Breast epithelium (tissue), 4 donors: ENCODE results near the gene BTRC. TPM values are rescaled to one million over a fixed set of nuclear protein-coding genes. Genes with fewer than 3 reads are reported as not detected.
"Not testable (repeated sequence)": the region's sequence is repeated elsewhere in the genome, so short reads cannot be mapped to it uniquely, and the experiment has no call there.

Experiments used
- DNase-seq, 2 donors: peaks; one replicate each; pipeline ENCODE4 v3.0.0-alpha.2; 2019; ENCODE audit warnings: low spot score in 2 of 2
- H3K27ac ChIP-seq, 2 donors: fragments of 200-600 bp; sonication (generic) in 1 of 2; one replicate each; pipeline ENCODE4 v1.5.1; 2016 to 2019; ENCODE audit warnings: mild to moderate bottlenecking in 1 of 2
- H3K27me3 ChIP-seq, 2 donors: fragments of 200-600 bp; sonication (generic) in 1 of 2; one replicate each; pipeline versions ENCODE4 v1.5.1 to v1.6.0; 2017 to 2019; ENCODE audit warnings: control low read depth in 1 of 2, mild to moderate bottlenecking in 1 of 2
- H3K36me3 ChIP-seq: fragments of 200-600 bp; one replicate; pipeline ENCODE4 v1.5.1; 2019
- H3K4me1 ChIP-seq, 2 donors: fragments of 200-600 bp; sonication (generic); one replicate each; pipeline ENCODE4 v1.5.1; 2016 to 2019; ENCODE audit warnings: control low read depth in 1 of 2
- H3K4me3 ChIP-seq, 3 donors: fragments of 200-600 bp; sonication (generic); 1 replicate in 2 of 3; 2 replicates in 1 of 3; pipeline ENCODE4 v1.5.1; 2016 to 2019; ENCODE audit warnings: mild to moderate bottlenecking in 3 of 3, moderate library complexity in 2 of 3
- H3K9me3 ChIP-seq, 2 donors: fragments of 200-600 bp; sonication (generic) in 1 of 2; one replicate each; pipeline ENCODE4 v1.5.1; 2016 to 2019; ENCODE audit warnings: control low read depth in 1 of 2
- CTCF ChIP-seq, 3 donors: fragments of 450-650 bp; IDR thresholded peaks; one replicate each; pipeline ENCODE4 v1.5.1; 2016 to 2017; ENCODE audit warnings: antibody characterized with exemption in 3 of 3, mild to moderate bottlenecking in 3 of 3, moderate library complexity in 3 of 3
- POLR2A ChIP-seq: fragments of 450-650 bp; IDR thresholded peaks from one replicate; pipeline ENCODE4 v1.6.1; 2016; ENCODE audit warnings: antibody characterized with exemption, mild to moderate bottlenecking, moderate library complexity
- POLR2AphosphoS5 ChIP-seq, 3 donors: sonication (generic); formaldehyde crosslinking; IDR thresholded peaks; one replicate each; pipeline ENCODE4 v1.6.1; 2017; ENCODE audit warnings: antibody characterized with exemption in 3 of 3
- intact Hi-C: fragments of 100-400 bp; cut with DNase I; formaldehyde crosslinking; loops from one replicate; pipeline ENCODE4 v1.15.1; 2023; ENCODE audit warnings: low total_unique reads
- total RNA-seq, 3 donors: library from RNA; depleted of rRNA; stranded (reverse); fragments of >200 nt; gene quantifications; one replicate each; pipeline ENCODE4 v1.1.0, GENCODE V29; 2016

The BTRC gene
- total RNA-seq, 3 donors from 2014 or later, result 13.4 to 24.3 (median 15.1) TPM

- no peak overlapping the region for H3K27ac ChIP-seq
- peaks cover 0 to 6% of the 10 kb centered on the region in 2 donors for H3K27me3 ChIP-seq
- no peaks in the 10 kb centered on the region for H3K9me3 ChIP-seq
- intact Hi-C loops, result no loop called here
- no peak for TF ChIP-seq POLR2AphosphoS5 (IDR thresholded peaks at IDR 0.05)
- no peak for TF ChIP-seq POLR2A
- no peak for TF ChIP-seq CTCF (IDR thresholded peaks at IDR 0.05)
- no peak overlapping the region for H3K4me3 ChIP-seq
- DNase-seq, result no peak
- no peaks in the 10 kb centered on the region for H3K36me3 ChIP-seq
- H3K4me1 ChIP-seq, result no peaks in the 10 kb centered on the region
Observed at GRCh38 chr10:101323495-101323894, 30.5 kb upstream of the BTRC start.

DNA sequence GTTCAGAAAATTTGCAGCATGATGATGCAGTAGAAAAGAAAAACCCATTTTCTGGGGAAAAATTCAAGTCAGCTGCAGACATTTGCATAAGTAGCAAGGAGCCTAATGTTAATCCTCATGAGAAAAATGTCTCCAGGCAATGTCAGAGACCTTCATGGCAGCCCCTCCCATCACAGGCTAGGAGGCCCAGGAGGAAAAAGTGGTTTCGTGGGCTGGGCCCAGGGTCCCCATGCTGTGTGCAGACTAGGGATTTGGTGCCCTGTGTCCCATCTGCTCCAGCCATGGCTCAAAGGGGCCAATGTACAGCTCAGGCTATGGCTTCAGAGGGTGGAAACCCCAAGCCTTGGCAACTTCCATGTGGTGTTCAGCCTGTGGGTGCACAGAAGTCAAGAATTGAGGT, 26.5 kb upstream of the BTRC start:
- H3K9me3 ChIP-seq, H3K27ac ChIP-seq, H3K4me1 ChIP-seq, H3K4me3 ChIP-seq, H3K27me3 ChIP-seq, DNase-seq, intact Hi-C loops, H3K36me3 ChIP-seq: not testable (repeated sequence)

DNA sequence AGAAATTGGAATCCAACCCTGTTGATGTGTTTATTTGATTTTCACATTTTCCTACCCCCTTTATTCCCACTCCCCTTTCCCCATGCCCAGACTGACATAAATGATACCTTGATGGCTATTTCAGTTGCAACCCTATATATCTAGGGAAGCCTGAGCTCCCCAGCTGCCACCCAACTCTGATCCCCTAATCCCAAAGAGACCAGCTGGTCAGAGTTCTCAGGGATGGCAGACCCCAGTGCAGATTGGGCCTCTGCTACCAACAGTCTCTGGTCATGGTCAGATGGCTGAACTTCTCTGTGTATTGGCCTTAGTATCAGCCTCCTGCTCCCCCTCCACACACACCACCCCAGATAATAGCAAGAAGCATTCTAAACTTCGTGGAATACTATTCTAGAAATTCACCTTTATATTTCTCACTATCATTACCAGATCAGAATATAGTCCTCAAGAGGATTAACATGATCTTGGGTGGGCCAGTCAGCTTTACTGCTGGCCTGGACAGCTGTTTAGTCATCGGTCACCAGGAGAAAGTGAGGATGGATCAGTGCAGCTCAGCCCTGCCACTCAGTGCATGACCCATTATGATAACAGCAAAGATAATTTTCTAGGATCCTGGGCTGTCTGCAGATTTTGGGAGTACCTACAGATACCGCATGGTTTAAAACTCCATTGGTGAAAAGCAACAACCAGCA, 24.5 kb upstream of the BTRC start:
- no peak for DNase-seq
- no peak for TF ChIP-seq CTCF (IDR thresholded peaks at IDR 0.05)
- no peak for TF ChIP-seq POLR2AphosphoS5 (IDR thresholded peaks at IDR 0.05)
- TF ChIP-seq POLR2A, result no peak
- no peak overlapping the region for H3K27ac ChIP-seq
- no peaks in the 10 kb centered on the region for H3K4me1 ChIP-seq
- no peak overlapping the region for H3K4me3 ChIP-seq
- no peaks in the 10 kb centered on the region for H3K36me3 ChIP-seq
- no peaks in the 10 kb centered on the region for H3K9me3 ChIP-seq
- H3K27me3 ChIP-seq, result no peaks in the 10 kb centered on the region
- intact Hi-C loops, result no loop called here

DNA sequence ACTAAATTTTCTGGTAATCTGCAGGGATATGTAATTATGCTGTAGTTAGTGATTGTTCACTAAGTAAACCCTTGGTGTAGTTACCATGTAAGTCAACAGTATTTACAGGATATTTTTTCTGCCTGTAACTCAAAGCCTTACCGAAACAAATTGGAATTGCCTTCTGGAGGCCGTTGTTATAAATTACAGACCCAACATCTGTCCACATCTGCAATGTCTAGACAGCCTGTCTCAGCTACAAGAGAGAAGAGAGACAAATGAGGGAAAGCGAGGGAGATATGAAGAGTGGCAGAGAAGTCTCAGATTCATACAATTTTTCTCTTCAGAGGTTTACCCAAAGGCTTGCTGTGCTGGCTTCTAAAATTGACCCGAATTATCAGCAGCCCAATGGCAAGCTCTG, 23.7 kb upstream of the BTRC start:
- Histone ChIP-seq H3K9me3 (no peaks in the 10 kb centered on the region), H3K27me3 (no peaks in the 10 kb centered on the region), H3K27ac (no peak overlapping the region), H3K4me3 (no peak overlapping the region), H3K36me3 (no peaks in the 10 kb centered on the region), H3K4me1 (no peaks in the 10 kb centered on the region)
- no peak for DNase-seq
- intact Hi-C loops, result no loop called here
- TF ChIP-seq POLR2A, result no peak
- no peak for TF ChIP-seq POLR2AphosphoS5 (IDR thresholded peaks at IDR 0.05)
- no peak for TF ChIP-seq CTCF (IDR thresholded peaks at IDR 0.05)

DNA sequence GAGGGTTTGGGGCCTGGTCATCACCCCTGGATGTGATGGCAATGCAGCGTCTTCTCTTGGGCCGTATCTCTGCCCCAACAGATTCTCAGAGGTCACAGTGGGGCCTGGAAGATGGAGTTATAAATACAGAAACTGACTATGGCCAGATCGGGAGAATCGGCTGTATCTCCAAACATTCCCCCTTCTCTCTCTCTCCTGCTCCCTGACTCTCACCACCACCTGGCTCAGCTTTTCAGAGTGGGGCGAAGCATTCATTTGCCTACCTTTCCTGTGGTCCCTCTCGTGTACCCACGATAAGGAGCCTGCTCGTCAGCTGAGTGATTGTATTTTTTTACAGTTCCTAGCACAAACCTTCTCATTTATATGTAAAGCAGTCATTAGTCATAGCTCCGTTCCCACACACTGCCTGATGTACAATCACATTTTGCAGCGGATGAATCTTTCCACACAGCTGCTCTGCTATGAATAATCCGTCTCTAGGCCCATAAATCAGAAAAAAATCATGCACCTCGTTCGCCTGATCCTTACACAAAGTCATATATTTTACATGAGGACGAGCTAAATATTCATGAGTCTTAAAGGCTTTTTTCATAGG, 23.2 kb upstream of the BTRC start:
- no peak for TF ChIP-seq CTCF (IDR thresholded peaks at IDR 0.05)
- no peak for TF ChIP-seq POLR2AphosphoS5 (IDR thresholded peaks at IDR 0.05)
- no peak for TF ChIP-seq POLR2A
- Histone ChIP-seq H3K36me3 (no peaks in the 10 kb centered on the region), H3K4me1 (no peaks in the 10 kb centered on the region), H3K27me3 (no peaks in the 10 kb centered on the region), H3K9me3 (no peaks in the 10 kb centered on the region), H3K27ac (no peak overlapping the region), H3K4me3 (no peak overlapping the region)
- intact Hi-C loops, result no loop called here
- DNase-seq, result no peak
